ENCODE results near the gene SRGAP3. TPM values are rescaled to one million over a fixed set of nuclear protein-coding genes. Genes with fewer than 3 reads are reported as not detected.

The SRGAP3 gene
- total and polyA plus RNA-seq, 5 experiments from 2014 or later = 0.73 to 2.5 (median 1.8) TPM

DNA sequence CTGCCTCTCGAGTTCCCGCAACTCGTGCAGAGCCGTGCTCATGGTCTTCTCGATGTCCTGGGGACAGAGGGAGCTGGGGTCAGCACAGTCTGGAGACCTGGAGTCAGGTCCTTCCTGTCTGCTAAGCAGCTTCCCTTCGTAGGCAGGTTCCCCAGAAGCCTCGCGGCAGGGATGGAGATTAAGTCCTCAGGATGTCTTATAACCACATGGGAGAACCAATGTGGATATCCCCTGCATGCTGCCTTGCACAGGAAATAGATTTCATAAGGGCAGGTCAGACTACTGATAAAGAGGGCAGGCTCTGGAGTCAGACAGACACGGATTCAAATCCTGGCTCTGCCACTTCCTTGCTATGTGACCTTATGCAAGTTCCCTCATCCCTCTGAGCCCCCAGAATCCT lies 263.6 kb downstream of the SRGAP3 start:
- POLR2A ChIA-PET = no interaction called here
- DNase-seq (no peak), ATAC-seq (no peak)
- Mint-ChIP-seq H3K27me3 (peaks cover 0 to 3% (median 0%) of the 10 kb centered on the region in 5 donors), H3K9me3 (no peaks in the 10 kb centered on the region), H3K36me3 (no peaks in the 10 kb centered on the region), H3K4me1 (peaks cover 0 to 6% (median 4%) of the 10 kb centered on the region in 4 donors), H3K4me3 (no peak overlapping the region), H3K27ac (no peak overlapping the region)

DNA sequence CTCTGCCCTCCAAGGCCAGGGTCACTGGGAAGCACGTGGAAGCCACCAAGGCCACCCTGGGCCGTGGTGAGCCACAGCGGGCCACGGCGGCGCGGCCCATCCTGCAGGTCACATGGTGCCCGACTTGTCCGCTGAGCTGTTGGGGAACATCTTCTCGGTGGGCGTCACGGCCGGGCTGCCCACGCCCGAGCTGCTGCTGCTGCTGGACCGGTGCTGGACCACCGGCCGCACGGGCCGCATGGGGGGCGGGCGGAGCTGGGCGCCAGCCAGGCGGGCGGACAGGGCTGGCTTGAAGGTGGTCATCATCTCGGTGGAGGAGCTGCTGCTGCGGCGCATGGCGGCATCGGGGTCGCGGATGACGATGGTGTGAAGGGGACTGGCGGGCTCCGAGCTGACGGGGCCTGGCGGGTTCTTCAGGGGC lies 264.0 kb downstream of the SRGAP3 start:
- H3K27ac Mint-ChIP-seq = no peak overlapping the region
- H3K36me3 Mint-ChIP-seq = no peaks in the 10 kb centered on the region
- H3K9me3 Mint-ChIP-seq = no peaks in the 10 kb centered on the region
- H3K4me1 Mint-ChIP-seq = peaks cover 0 to 6% (median 4%) of the 10 kb centered on the region in 4 donors
- no peak overlapping the region for H3K4me3 Mint-ChIP-seq
- H3K27me3 Mint-ChIP-seq = peaks cover 0 to 6% (median 4%) of the 10 kb centered on the region in 5 donors
- POLR2A ChIA-PET = no interaction called here
- ATAC-seq = no peak
- DNase-seq = no peak

DNA sequence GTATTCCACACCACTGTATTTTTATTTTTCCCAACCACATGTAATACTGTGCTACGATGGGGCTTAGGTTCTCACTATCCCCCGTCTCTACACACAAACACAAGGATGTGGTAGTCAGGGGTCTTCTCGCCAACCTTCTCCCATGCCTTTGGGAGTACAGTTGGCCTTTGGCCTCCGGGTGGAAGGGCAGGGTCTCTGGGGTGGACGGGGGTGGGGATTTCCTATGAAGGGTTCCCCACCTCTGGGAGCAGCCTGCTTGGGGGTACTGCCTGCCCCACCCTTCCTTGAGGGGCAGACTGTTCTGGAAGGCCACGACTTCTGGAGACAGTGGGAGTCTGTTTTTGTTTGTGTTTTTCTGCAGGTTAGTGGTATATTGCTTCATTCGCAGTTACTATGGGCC lies 264.9 kb downstream of the SRGAP3 start:
- no peak for ATAC-seq
- no peak overlapping the region for H3K4me3 Mint-ChIP-seq

DNA sequence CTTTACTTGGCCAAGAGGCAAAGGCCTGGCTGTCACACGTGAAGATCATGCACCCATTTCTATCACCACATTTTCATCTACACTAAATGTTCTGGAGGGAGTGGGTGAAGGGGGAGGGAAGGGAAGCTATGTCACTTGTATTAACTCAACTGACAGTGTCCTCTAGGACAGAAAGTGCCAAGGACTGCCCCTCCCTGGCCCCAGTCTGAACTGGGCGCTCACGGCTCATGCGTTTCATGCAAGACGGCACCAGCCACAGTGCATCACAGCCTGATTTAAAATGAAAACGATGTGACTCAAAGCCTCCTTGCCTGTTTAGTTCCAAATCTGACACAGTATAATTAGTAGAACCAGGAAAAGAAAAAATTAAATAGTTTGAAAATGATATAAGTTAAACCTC lies 265.4 kb downstream of the SRGAP3 start:
- H3K36me3 Mint-ChIP-seq = peaks cover 0 to 4% (median 0%) of the 10 kb centered on the region in 3 donors
- H3K9me3 Mint-ChIP-seq = peaks cover 0 to 12% (median 3%) of the 10 kb centered on the region in 9 donors
- peaks cover 0 to 6% (median 4%) of the 10 kb centered on the region in 4 donors for H3K4me1 Mint-ChIP-seq
- POLR2A ChIA-PET = no interaction called here
- H3K27ac Mint-ChIP-seq = no peak overlapping the region
- no peak for DNase-seq
- H3K27me3 Mint-ChIP-seq = peaks cover 3 to 11% (median 10%) of the 10 kb centered on the region in 5 donors
- no peak for ATAC-seq
- no peak overlapping the region for H3K4me3 Mint-ChIP-seq

More for the DNA sequence above, 264.9 kb downstream of the SRGAP3 start:
- Mint-ChIP-seq H3K36me3 (no peaks in the 10 kb centered on the region), H3K27ac (no peak overlapping the region), H3K27me3 (peaks cover 0 to 11% (median 10%) of the 10 kb centered on the region in 5 donors), H3K9me3 (peaks cover 0 to 7% (median 2%) of the 10 kb centered on the region in 9 donors), H3K4me1 (peaks cover 0 to 6% (median 4%) of the 10 kb centered on the region in 4 donors)
- POLR2A ChIA-PET = no interaction called here
- DNase-seq = no peak

DNA sequence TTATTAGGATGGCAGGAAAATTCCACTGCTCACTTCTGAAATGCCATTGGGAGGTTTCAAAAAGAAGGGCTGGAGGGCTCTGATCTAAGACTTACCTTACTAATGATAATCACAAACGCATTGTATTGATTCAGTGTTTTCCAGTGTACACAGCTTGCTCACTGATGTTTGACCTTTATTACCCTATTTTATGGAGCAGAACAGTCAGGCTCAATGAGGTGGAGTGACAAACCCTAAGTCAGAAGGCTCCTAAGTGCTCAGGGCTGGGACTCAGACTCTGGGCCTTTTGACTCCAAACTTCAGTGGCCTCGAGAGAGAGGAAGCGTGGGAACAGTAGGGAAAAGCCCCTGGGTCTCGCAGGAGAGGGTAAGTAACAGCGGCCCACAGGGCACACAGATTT lies 265.9 kb downstream of the SRGAP3 start:
- Mint-ChIP-seq H3K9me3 (peaks cover 0 to 15% (median 3%) of the 10 kb centered on the region in 9 donors), H3K27ac (no peak overlapping the region), H3K4me1 (peaks cover 0 to 6% (median 4%) of the 10 kb centered on the region in 4 donors), H3K4me3 (no peak overlapping the region), H3K36me3 (peaks cover 0 to 6% (median 0%) of the 10 kb centered on the region in 3 donors), H3K27me3 (peaks cover 3 to 11% (median 10%) of the 10 kb centered on the region in 5 donors)
- DNase-seq (no peak), ATAC-seq (no peak)
- POLR2A ChIA-PET = no interaction called here

DNA sequence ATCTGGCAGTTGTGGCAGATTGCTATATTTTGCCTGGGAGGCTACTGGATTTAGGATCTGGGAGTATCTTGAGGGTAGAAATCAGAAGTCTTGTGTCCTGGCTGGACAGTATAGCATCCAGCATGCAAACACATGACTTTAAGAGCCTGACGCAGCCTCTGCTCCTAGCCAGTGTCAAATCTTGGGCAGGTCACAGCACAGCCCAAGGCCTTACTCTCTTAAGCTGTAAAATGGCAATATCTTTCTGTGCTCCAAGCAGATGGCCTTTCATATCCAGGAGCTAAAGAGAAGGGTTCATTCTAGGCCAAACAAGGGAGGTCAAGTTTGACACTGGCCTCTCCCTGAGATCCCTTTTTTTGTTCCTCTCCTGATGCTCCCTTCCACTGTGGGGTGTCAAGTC lies 266.4 kb downstream of the SRGAP3 start:
- DNase-seq = no peak
- peak overlapping the region in 1 of 10 donors; percentile 37 for H3K27ac Mint-ChIP-seq
- peaks cover 0 to 6% (median 2%) of the 10 kb centered on the region in 3 donors for H3K36me3 Mint-ChIP-seq
- peaks cover 0 to 4% (median 3%) of the 10 kb centered on the region in 4 donors for H3K4me1 Mint-ChIP-seq
- H3K9me3 Mint-ChIP-seq = peaks cover 0 to 21% (median 3%) of the 10 kb centered on the region in 9 donors
- no peak overlapping the region for H3K4me3 Mint-ChIP-seq
- peaks cover 3 to 12% (median 10%) of the 10 kb centered on the region in 5 donors for H3K27me3 Mint-ChIP-seq
- POLR2A ChIA-PET = no interaction called here
- ATAC-seq = no peak

DNA sequence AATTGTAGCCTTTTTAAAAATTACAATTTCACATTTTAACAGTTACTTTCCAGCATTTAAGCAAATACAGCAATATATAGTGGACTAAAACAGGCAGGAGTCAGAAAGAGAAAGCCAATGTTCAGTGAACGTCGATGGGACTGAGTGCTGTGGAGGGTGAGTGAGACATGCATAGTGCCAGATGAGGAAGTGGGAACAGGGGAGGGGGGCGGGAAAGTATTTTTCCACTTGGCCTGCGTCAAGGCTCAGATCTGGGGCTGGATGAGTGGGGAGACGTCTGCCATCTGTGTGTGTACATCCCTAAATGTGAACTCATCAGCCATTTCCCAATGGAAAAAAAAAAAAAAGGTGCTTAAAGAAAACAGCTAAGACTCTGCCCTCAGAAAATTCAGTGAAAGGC lies 266.9 kb downstream of the SRGAP3 start:
- no peak for ATAC-seq
- Mint-ChIP-seq H3K27ac (no peak overlapping the region), H3K4me3 (no peak overlapping the region), H3K27me3 (peaks cover 3 to 16% (median 10%) of the 10 kb centered on the region in 5 donors), H3K9me3 (peaks cover 0 to 24% (median 3%) of the 10 kb centered on the region in 9 donors), H3K36me3 (peaks cover 0 to 6% (median 2%) of the 10 kb centered on the region in 3 donors), H3K4me1 (no peaks in the 10 kb centered on the region)
- POLR2A ChIA-PET = no interaction called here
- DNase-seq = no peak

DNA sequence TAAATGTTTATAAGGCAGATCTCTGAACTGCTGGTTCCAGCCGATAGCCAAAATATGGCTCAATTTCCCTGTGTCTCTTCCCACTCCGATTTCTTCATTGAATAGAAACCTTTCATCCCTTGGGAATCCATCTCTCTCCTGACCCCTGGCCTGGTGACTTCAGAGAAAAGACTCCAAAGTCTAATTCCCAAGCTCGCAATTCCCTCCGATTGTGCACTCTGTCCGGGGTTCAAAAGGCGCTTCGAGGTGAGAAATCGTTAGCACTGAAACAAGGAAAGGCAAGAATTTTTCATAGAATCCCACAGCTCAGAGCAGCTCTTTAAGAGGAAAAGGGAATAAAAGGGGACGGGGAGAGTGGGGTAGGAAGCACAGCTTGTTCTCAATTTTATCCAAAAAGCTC lies 267.7 kb downstream of the SRGAP3 start:
- ATAC-seq (no peak), DNase-seq (no peak)
- H3K4me1 Mint-ChIP-seq = no peaks in the 10 kb centered on the region
- H3K27me3 Mint-ChIP-seq = peaks cover 3 to 22% (median 10%) of the 10 kb centered on the region in 5 donors
- H3K36me3 Mint-ChIP-seq = peaks cover 0 to 6% (median 2%) of the 10 kb centered on the region in 3 donors
- no peak overlapping the region for H3K4me3 Mint-ChIP-seq
- peaks cover 0 to 24% (median 3%) of the 10 kb centered on the region in 9 donors for H3K9me3 Mint-ChIP-seq
- POLR2A ChIA-PET = no interaction called here
- no peak overlapping the region for H3K27ac Mint-ChIP-seq

DNA sequence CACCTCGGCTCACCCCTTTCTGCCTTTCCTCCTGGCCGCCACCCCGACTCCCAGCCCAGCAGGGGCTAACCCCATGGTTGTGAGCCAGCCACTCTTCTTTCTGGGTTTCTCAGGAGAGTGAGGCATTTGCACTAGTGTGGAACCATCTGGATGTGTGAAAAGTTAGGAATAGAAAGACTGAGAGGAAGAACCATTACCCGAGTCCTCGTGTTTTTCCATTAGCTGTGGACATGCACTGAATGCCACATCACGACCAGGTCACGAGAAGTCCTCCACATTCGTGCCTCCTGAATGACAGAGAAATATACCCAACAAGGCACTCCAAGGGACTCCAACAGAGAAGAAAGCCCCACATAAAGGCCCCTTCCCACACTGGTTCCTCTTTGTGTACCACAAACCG lies 268.1 kb downstream of the SRGAP3 start:
- ATAC-seq (no peak), DNase-seq (no peak)
- no peak overlapping the region for H3K4me3 Mint-ChIP-seq
- H3K27ac Mint-ChIP-seq = no peak overlapping the region
- peaks cover 0 to 6% (median 2%) of the 10 kb centered on the region in 3 donors for H3K36me3 Mint-ChIP-seq
- peaks cover 0 to 24% (median 3%) of the 10 kb centered on the region in 9 donors for H3K9me3 Mint-ChIP-seq
- POLR2A ChIA-PET = no interaction called here
- H3K4me1 Mint-ChIP-seq = no peaks in the 10 kb centered on the region
- H3K27me3 Mint-ChIP-seq = peaks cover 3 to 25% (median 10%) of the 10 kb centered on the region in 5 donors

DNA sequence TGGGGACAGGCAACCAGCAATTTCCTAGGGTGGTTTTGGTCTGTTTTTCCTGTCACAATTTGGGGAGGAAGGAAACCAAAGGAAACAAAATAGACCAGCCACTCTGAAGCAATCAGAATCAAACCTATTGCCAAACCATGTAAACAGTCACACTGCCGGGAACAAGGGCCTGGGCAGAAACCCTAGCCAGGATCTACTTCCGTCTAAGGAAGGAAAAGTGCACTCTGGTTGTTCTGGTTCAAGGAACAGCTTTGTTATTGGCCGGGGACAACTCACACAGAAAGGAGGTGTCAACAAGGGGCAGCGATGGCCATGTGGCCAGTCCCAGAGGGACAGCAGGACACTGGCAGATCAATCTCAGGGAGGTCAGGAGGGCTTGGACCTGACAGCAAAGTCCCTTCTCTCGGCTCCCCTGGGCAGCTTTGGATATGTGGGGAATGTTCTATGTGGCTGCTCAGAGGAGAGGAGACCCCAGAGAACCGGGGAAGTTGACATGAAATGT lies 268.6 kb downstream of the SRGAP3 start:
- POLR2A ChIA-PET = no interaction called here
- DNase-seq (no peak), ATAC-seq (no peak)
- H3K9me3 Mint-ChIP-seq = peaks cover 0 to 24% (median 3%) of the 10 kb centered on the region in 9 donors
- H3K36me3 Mint-ChIP-seq = peaks cover 0 to 6% (median 2%) of the 10 kb centered on the region in 3 donors
- no peaks in the 10 kb centered on the region for H3K4me1 Mint-ChIP-seq
- H3K27ac Mint-ChIP-seq = no peak overlapping the region
- H3K4me3 Mint-ChIP-seq = no peak overlapping the region
- H3K27me3 Mint-ChIP-seq = peaks cover 3 to 27% (median 10%) of the 10 kb centered on the region in 5 donors

DNA sequence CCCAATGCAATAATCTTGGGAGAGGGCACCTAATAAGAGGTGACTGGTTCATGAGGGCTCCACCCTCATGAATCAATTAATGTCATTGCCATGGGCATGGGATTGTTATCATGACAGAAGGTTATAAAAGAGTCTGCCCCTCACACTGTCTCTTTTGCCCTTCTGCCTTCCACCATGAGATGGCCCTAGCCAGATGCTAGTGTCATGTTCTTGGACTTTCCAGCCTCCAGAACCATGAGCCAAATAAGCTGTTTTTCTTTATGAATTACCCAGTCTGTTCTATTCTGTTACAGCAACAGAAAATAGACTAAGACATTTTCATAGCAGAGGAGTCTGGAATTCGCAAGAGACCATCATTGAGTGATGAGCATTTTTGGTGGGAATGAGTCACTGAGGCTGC lies 270.2 kb downstream of the SRGAP3 start:
- Mint-ChIP-seq H3K36me3 (peaks cover 0 to 6% (median 2%) of the 10 kb centered on the region in 3 donors), H3K9me3 (peaks cover 0 to 24% (median 3%) of the 10 kb centered on the region in 9 donors), H3K27ac (no peak overlapping the region), H3K4me1 (no peaks in the 10 kb centered on the region), H3K4me3 (no peak overlapping the region), H3K27me3 (peaks cover 3 to 27% (median 10%) of the 10 kb centered on the region in 5 donors)
- ATAC-seq (no peak), DNase-seq (no peak)
- POLR2A ChIA-PET = no interaction called here

DNA sequence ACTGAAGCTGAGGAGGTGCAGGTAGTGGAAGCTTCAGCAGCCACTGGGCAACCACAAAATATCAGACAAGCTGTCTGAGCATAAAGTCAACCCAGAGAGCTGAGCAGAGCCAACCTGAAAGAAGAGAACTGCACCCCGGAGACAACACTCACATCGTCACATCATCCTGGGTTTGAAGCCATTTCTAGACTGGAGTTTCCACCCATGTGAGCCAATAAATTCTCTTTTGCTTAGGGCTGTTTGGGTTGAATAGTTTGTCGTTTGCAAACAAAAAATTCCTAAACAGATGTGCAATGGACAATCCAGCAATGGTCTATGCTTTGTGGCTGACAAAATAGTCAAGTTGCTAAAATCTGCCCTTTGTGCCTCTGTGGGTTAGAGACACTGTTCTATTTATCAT lies 270.9 kb downstream of the SRGAP3 start:
- no peaks in the 10 kb centered on the region for H3K4me1 Mint-ChIP-seq
- POLR2A ChIA-PET = no interaction called here
- H3K27ac Mint-ChIP-seq = no peak overlapping the region
- DNase-seq = no peak
- H3K27me3 Mint-ChIP-seq = peaks cover 3 to 27% (median 10%) of the 10 kb centered on the region in 5 donors
- H3K9me3 Mint-ChIP-seq = peaks cover 0 to 24% (median 3%) of the 10 kb centered on the region in 9 donors
- peaks cover 0 to 6% (median 2%) of the 10 kb centered on the region in 3 donors for H3K36me3 Mint-ChIP-seq
- no peak overlapping the region for H3K4me3 Mint-ChIP-seq
- ATAC-seq = no peak

DNA sequence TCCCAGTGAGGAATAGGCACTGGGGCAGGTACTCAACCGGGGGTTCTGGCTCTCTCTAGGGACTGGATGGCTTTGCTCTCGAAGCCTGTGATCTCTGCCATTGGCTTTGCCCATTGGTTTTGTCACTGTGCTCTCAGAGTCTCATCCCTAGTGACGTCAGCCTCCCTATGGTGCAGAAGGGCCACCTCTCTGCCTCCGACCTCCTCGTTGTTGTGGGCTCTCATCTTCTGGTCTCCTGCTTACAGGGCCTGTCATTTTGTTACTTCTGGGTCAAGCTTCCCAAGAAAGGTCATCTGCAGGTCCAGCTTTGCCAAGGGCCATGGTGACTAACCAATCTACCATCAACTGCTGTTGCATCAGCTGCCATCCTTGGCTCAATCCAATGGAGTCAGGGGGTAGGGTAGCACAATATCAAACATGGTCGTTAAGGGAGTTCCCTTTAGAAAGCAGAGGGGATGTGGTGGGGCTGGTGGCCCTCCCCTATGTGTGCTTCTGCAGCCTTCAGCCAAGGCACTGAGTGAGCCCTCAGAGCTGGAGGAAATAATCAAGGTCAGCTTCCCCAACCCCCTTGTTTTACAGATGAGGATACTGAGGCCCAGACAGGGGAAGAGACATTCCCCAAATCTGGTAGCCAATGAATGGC lies 272.8 kb downstream of the SRGAP3 start:
- no peak for ATAC-seq
- no peak for DNase-seq
- peaks cover 0 to 6% (median 2%) of the 10 kb centered on the region in 3 donors for H3K36me3 Mint-ChIP-seq
- peaks cover 0 to 24% (median 3%) of the 10 kb centered on the region in 9 donors for H3K9me3 Mint-ChIP-seq
- POLR2A ChIA-PET = no interaction called here
- H3K27ac Mint-ChIP-seq = no peak overlapping the region
- H3K4me1 Mint-ChIP-seq = no peaks in the 10 kb centered on the region
- no peak overlapping the region for H3K4me3 Mint-ChIP-seq
- H3K27me3 Mint-ChIP-seq = peaks cover 5 to 33% (median 10%) of the 10 kb centered on the region in 5 donors

Data from naive thymus-derived CD8-positive, alpha-beta T cell (primary cell).